Adrenal gland (tissue), 5 donors: Measurements from ENCODE around the gene ACER3.

Source experiments
- POLR2A ChIP-seq, 2 donors: fragments of 450-650 bp; IDR thresholded peaks; one replicate each; pipeline ENCODE4 v1.6.1; 2017; ENCODE audit warnings: antibody characterized with exemption in 2 of 2, mild to moderate bottlenecking in 2 of 2, moderate library complexity in 1 of 2
- TF ChIP-seq, protein P1 (sequence below), 6 experiments: fragments of 450-650 bp in 4 of 6; fragments of 200-600 bp in 2 of 6; sonication (generic) in 1 of 6; IDR thresholded peaks; 1 replicate in 5 of 6; 2 replicates in 1 of 6; pipeline versions ENCODE4 v1.5.1 to v1.8.0; 2016 to 2021; ENCODE audit warnings: antibody characterized with exemption in 6 of 6, mild to moderate bottlenecking in 2 of 6, moderate library complexity in 1 of 6
- donor health status: DM: no; HTN: no; CAD: no.

DNA sequence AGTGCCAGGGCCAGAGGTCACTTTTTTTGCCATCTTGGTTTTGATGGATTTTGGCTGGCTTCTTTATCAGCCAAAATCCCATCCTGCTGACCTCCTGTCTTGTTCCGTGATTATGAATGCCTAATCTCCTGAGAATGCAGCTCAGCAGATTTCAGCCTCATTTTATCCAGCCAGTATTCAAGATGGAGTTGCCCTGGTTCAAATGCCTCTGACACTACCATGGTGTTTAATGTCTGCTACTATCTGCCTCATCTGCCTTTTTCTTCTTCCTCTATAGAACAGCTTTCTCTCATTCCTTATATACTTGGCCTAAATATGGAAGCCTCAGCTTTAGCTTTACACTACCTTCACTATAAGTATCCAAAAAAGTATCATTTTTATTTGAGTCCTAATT lies 50.7 kb downstream of the ACER3 start:
- TF ChIP-seq, protein P1, sequence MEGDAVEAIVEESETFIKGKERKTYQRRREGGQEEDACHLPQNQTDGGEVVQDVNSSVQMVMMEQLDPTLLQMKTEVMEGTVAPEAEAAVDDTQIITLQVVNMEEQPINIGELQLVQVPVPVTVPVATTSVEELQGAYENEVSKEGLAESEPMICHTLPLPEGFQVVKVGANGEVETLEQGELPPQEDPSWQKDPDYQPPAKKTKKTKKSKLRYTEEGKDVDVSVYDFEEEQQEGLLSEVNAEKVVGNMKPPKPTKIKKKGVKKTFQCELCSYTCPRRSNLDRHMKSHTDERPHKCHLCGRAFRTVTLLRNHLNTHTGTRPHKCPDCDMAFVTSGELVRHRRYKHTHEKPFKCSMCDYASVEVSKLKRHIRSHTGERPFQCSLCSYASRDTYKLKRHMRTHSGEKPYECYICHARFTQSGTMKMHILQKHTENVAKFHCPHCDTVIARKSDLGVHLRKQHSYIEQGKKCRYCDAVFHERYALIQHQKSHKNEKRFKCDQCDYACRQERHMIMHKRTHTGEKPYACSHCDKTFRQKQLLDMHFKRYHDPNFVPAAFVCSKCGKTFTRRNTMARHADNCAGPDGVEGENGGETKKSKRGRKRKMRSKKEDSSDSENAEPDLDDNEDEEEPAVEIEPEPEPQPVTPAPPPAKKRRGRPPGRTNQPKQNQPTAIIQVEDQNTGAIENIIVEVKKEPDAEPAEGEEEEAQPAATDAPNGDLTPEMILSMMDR (IDR thresholded peaks at IDR 0.05) = no peak
- TF ChIP-seq POLR2A (IDR thresholded peaks at IDR 0.05) = no peak
